ENCODE measurements around the gene JARID2. TPM values are rescaled to one million over a fixed set of nuclear protein-coding genes. Genes with fewer than 3 reads are reported as not detected.

JARID2 gene
- total RNA-seq, 1 experiment from 2014 or later, result 21.0 TPM

DNA sequence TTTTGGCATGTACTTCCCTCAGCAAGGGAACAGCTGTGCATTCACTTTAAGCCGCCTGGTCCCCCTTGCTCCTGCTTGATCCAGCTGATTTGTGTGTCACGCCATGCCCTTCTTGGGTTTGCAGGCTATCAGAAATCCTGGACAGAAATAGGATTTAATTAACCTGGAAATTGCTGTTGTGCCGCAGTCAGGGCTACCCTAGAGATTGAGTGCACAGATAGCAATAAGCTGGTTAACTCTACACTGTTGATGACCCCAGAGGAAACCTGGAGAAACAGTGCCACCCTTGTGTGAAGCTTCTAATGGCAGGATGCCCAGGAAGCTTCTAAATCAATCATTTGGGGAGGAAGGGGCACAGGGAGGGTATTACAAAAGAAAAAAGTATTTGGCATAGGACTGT is 199.0 kb downstream of the JARID2 start:
- Mint-ChIP-seq H3K4me3 (ENCODE audit: unreplicated experiment) (no peak overlapping the region), H3K27me3 (ENCODE audit: insufficient read depth, unreplicated experiment) (no peaks in the 10 kb centered on the region), H3K27ac (ENCODE audit: low read depth, unreplicated experiment) (no peak overlapping the region), H3K4me1 (ENCODE audit: insufficient read depth, unreplicated experiment) (peaks cover 24% of the 10 kb centered on the region), H3K9me3 (ENCODE audit: unreplicated experiment) (no peaks in the 10 kb centered on the region), H3K36me3 (ENCODE audit: insufficient read depth, unreplicated experiment) (peaks cover 5% of the 10 kb centered on the region)
- intact Hi-C loops (cut with micrococcal nuclease), result loop anchor here (5.0 kb wide), 2 partner anchors 703 to 1173 kb away; no protein-coding TSS in a partner anchor
- ChIA-PET POLR2A (interaction anchor here (0.5 to 1.2 kb wide), 3 partner anchors 12 to 163 kb away, joined by 3 to 4 read pairs (median 3); no protein-coding TSS in a partner anchor), CTCF (interaction anchor here (1.2 kb wide), 1 partner anchor 15 kb away, joined by 3 read pairs; no protein-coding TSS in a partner anchor)
- no TSS peak for BruUV-seq (replicated peaks)
- no peak for DNase-seq (ENCODE audit: unreplicated experiment)
- TF ChIP-seq, protein P1, sequence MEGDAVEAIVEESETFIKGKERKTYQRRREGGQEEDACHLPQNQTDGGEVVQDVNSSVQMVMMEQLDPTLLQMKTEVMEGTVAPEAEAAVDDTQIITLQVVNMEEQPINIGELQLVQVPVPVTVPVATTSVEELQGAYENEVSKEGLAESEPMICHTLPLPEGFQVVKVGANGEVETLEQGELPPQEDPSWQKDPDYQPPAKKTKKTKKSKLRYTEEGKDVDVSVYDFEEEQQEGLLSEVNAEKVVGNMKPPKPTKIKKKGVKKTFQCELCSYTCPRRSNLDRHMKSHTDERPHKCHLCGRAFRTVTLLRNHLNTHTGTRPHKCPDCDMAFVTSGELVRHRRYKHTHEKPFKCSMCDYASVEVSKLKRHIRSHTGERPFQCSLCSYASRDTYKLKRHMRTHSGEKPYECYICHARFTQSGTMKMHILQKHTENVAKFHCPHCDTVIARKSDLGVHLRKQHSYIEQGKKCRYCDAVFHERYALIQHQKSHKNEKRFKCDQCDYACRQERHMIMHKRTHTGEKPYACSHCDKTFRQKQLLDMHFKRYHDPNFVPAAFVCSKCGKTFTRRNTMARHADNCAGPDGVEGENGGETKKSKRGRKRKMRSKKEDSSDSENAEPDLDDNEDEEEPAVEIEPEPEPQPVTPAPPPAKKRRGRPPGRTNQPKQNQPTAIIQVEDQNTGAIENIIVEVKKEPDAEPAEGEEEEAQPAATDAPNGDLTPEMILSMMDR (IDR thresholded peaks at IDR 0.05; ENCODE audit: unreplicated experiment), result no peak

DNA sequence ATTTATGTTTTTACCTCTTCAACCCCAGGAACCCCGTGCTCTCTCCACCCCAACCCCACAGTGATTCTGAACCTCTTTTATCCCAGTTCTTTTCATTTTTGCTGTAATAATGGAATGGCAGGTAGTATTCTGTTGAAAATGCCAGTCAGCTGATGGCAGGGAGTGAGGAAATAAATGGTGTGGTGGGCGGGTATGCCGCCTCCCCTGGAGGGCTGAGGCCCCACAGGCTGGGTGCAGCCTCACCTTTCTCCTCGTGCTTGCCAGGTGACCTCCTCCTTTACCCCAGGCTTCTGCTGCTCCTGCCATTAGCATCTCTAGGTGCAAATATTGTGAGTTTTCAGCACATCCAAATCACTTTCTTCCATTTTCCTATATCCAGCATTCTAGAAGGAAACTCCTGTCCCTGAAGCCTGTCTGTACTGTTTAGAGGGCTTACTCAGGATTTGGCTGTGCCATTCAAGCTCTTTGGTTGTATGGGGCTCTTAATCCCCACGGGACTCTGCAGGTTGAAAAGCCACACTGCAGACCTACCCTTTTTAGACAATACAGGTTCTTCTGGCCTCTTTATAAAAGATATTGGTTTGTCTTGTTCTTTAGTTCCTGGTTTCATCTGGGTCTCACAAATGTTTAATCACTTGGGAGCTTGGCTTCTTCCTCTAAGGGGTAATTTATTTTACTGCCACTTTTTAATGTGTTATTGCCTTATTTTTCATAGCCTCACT is 201.8 kb downstream of the JARID2 start:
- TF ChIP-seq, protein P1 (IDR thresholded peaks at IDR 0.05; ENCODE audit: unreplicated experiment), result no peak
- no peak for DNase-seq (ENCODE audit: unreplicated experiment)
- Mint-ChIP-seq H3K4me1 (ENCODE audit: insufficient read depth, unreplicated experiment) (peaks cover 12% of the 10 kb centered on the region), H3K36me3 (ENCODE audit: insufficient read depth, unreplicated experiment) (peaks cover 5% of the 10 kb centered on the region), H3K9me3 (ENCODE audit: unreplicated experiment) (no peaks in the 10 kb centered on the region), H3K4me3 (ENCODE audit: unreplicated experiment) (no peak overlapping the region), H3K27me3 (ENCODE audit: insufficient read depth, unreplicated experiment) (no peaks in the 10 kb centered on the region), H3K27ac (ENCODE audit: low read depth, unreplicated experiment) (no peak overlapping the region)
- BruUV-seq (replicated peaks), result no TSS peak
- POLR2A ChIA-PET, result no interaction called here
- CTCF ChIA-PET, result no interaction called here
- intact Hi-C loops (cut with micrococcal nuclease), result no loop called here

DNA sequence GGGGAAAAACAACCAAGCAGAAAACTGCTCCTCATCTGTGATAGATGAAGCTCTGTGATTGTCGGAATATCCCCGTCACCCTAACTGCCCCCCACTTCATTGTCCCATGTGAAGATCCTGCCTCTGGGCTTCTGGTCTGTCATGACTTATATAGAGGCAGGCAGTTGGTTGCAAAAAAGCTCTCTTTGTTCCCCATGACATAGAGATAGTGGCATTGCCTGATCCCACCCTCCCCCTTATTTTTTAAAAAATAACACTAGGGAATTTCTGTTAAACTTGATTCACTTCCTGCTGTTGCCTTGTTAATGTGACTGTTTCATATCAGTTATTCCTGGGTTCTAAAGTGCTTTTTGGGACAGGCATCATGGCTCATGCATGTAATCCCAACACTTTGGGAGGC is 203.1 kb downstream of the JARID2 start:
- DNase-seq (ENCODE audit: unreplicated experiment), result no peak
- Mint-ChIP-seq H3K27me3 (ENCODE audit: insufficient read depth, unreplicated experiment) (no peaks in the 10 kb centered on the region), H3K27ac (ENCODE audit: low read depth, unreplicated experiment) (no peak overlapping the region), H3K4me1 (ENCODE audit: insufficient read depth, unreplicated experiment) (peaks cover 6% of the 10 kb centered on the region), H3K4me3 (ENCODE audit: unreplicated experiment) (no peak overlapping the region), H3K36me3 (ENCODE audit: insufficient read depth, unreplicated experiment) (peaks cover 3% of the 10 kb centered on the region), H3K9me3 (ENCODE audit: unreplicated experiment) (no peaks in the 10 kb centered on the region)
- POLR2A ChIA-PET, result no interaction called here
- intact Hi-C loops (cut with micrococcal nuclease), result no loop called here
- TF ChIP-seq, protein P1 (IDR thresholded peaks at IDR 0.05; ENCODE audit: unreplicated experiment), result no peak
- CTCF ChIA-PET, result interaction anchor here (0.6 kb wide), 1 partner anchor 797 kb away, joined by 4 read pairs; no protein-coding TSS in a partner anchor
- BruUV-seq (replicated peaks), result no TSS peak

DNA sequence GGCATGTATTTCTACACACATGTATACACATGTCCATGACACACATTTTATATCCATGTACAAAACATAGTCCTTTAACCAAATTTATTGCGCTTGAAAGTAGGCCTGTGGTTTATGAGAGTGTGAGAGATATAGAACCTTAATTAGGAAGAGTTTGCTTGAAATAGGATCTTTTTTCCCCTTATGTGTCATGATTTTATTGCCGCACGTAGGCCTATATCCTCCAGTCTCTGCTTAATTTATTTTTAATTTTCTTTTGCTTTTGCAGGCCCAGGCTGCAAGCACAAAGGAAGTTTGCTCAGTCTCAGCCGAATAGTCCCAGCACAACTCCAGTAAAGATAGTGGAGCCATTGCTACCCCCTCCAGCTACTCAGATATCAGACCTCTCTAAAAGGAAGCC is 205.9 kb downstream of the JARID2 start:
- TF ChIP-seq, protein P1 (IDR thresholded peaks at IDR 0.05; ENCODE audit: unreplicated experiment), result no peak
- Mint-ChIP-seq H3K4me1 (ENCODE audit: insufficient read depth, unreplicated experiment) (peaks cover 17% of the 10 kb centered on the region), H3K27me3 (ENCODE audit: insufficient read depth, unreplicated experiment) (no peaks in the 10 kb centered on the region), H3K36me3 (ENCODE audit: insufficient read depth, unreplicated experiment) (peaks cover 17% of the 10 kb centered on the region), H3K4me3 (ENCODE audit: unreplicated experiment) (no peak overlapping the region), H3K27ac (ENCODE audit: low read depth, unreplicated experiment) (no peak overlapping the region), H3K9me3 (ENCODE audit: unreplicated experiment) (no peaks in the 10 kb centered on the region)
- CTCF ChIA-PET, result no interaction called here
- POLR2A ChIA-PET, result interaction anchor here (0.6 kb wide), 1 partner anchor 173 kb away, joined by 3 read pairs; no protein-coding TSS in a partner anchor
- no TSS peak for BruUV-seq (replicated peaks)
- intact Hi-C loops (cut with micrococcal nuclease), result no loop called here
- no peak for DNase-seq (ENCODE audit: unreplicated experiment)
